HFFc6 (cell line): Measurements from ENCODE around the gene COQ8A. TPM values are rescaled to one million over a fixed set of nuclear protein-coding genes. Genes with fewer than 3 reads are reported as not detected.

Experiments used
- DNase-seq: peaks from one replicate; pipeline ENCODE4 v3.0.0-alpha.2; 2018
- H3K27ac Mint-ChIP-seq: 2 replicates; pipeline ENCODE4 v1.8.0; 2020; ENCODE audit warnings: mild to moderate bottlenecking, mixed read lengths
- H3K27me3 Mint-ChIP-seq: 2 replicates; pipeline ENCODE4 v1.8.0; 2021; ENCODE audit warnings: mild to moderate bottlenecking, moderate library complexity, mixed read lengths; ENCODE audit not compliant: insufficient read depth
- H3K36me3 Mint-ChIP-seq: 2 replicates; pipeline ENCODE4 v1.8.0; 2021; ENCODE audit warnings: low read depth, mixed read lengths
- H3K4me1 Mint-ChIP-seq: 2 replicates; pipeline ENCODE4 v1.8.0; 2020; ENCODE audit warnings: low read depth, mixed read lengths
- H3K4me3 Mint-ChIP-seq: 2 replicates; pipeline ENCODE4 v1.8.0; 2020; ENCODE audit warnings: mild to moderate bottlenecking, moderate library complexity, mixed read lengths
- H3K9me3 Mint-ChIP-seq: 2 replicates; pipeline ENCODE4 v1.8.0; 2020; ENCODE audit warnings: mild to moderate bottlenecking, mixed read lengths
- total RNA-seq, 6 experiments: library from RNA; stranded (reverse); fragmentation: NEBNext Ultra II Directional; extraction: Animal tissue kit (Norgen Biotek cat#: 25700); gene quantifications; 2 replicates in 1 of 6; 3 replicates in 5 of 6; pipeline ENCODE4 v1.2.3, GENCODE V29; 2021
- TF ChIP-seq, protein P1 (sequence below): fragments of 200-600 bp; sonication (generic); IDR thresholded peaks from 2 replicates; pipeline ENCODE4 v1.5.0; 2021; ENCODE audit warnings: antibody characterized with exemption, mild to moderate bottlenecking

The COQ8A gene
- total RNA-seq, 6 experiments from 2014 or later, result 4.1 to 8.1 (median 4.9) TPM

DNA sequence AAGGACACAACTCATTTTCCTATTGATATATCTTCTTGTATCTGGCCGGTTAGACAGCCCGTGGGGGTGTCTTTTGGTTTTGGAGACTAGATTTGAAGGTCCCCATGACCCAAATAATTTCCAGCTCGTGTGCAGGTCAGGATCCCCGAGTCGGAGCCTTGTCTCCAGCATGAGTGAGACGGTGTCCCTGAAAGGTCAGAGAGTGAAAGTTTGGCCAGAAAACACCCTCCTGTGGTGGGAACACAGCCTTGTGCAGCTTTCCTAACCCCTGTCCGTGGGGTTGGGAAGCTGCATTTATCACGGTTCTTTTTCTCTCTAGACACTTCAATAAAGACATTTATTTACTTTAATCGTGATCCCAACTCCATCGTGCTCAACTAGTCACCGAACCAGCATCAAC lies 17.6 kb downstream of the COQ8A start:
- TF ChIP-seq, protein P1, sequence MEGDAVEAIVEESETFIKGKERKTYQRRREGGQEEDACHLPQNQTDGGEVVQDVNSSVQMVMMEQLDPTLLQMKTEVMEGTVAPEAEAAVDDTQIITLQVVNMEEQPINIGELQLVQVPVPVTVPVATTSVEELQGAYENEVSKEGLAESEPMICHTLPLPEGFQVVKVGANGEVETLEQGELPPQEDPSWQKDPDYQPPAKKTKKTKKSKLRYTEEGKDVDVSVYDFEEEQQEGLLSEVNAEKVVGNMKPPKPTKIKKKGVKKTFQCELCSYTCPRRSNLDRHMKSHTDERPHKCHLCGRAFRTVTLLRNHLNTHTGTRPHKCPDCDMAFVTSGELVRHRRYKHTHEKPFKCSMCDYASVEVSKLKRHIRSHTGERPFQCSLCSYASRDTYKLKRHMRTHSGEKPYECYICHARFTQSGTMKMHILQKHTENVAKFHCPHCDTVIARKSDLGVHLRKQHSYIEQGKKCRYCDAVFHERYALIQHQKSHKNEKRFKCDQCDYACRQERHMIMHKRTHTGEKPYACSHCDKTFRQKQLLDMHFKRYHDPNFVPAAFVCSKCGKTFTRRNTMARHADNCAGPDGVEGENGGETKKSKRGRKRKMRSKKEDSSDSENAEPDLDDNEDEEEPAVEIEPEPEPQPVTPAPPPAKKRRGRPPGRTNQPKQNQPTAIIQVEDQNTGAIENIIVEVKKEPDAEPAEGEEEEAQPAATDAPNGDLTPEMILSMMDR, result no peak
- Mint-ChIP-seq H3K27me3 (peaks cover 2% of the 10 kb centered on the region; the same call in 1 of the 2 replicates), H3K4me1 (no peaks in the 10 kb centered on the region)

DNA sequence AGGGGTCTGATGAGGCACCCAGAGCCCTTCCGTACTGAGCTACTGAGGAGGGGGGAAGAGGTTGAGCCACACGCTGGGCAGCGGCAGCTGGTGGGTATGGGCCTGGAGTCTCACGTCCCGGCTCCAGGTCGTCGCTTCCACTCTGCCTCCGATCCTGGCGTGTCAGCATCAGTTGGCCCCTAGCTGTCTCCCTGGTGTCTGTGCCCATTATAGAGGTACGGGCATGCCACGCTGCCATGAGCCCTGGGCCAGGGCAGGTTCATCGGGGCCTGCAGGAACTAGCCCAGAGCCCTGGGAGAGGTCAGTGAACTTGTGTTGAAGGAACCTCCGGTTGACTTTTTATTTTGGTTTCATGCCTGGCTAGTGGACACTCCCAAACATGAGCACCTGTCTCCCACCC lies 18.2 kb downstream of the COQ8A start:
- H3K27me3 Mint-ChIP-seq, result peaks cover 2% of the 10 kb centered on the region; the same call in 1 of the 2 replicates
- DNase-seq, result no peak
- peaks cover 5% of the 10 kb centered on the region; the same call in 1 of the 2 replicates for H3K9me3 Mint-ChIP-seq
- TF ChIP-seq, protein P1, result no peak
- no peak overlapping the region for H3K27ac Mint-ChIP-seq
- no peak overlapping the region for H3K4me3 Mint-ChIP-seq
- no peaks in the 10 kb centered on the region for H3K36me3 Mint-ChIP-seq
- no peaks in the 10 kb centered on the region for H3K4me1 Mint-ChIP-seq

More for the DNA sequence above, 17.6 kb downstream of the COQ8A start:
- Mint-ChIP-seq H3K27ac (no peak overlapping the region), H3K4me3 (no peak overlapping the region), H3K36me3 (no peaks in the 10 kb centered on the region), H3K9me3 (peaks cover 5% of the 10 kb centered on the region; the same call in 1 of the 2 replicates)
- no peak for DNase-seq

DNA sequence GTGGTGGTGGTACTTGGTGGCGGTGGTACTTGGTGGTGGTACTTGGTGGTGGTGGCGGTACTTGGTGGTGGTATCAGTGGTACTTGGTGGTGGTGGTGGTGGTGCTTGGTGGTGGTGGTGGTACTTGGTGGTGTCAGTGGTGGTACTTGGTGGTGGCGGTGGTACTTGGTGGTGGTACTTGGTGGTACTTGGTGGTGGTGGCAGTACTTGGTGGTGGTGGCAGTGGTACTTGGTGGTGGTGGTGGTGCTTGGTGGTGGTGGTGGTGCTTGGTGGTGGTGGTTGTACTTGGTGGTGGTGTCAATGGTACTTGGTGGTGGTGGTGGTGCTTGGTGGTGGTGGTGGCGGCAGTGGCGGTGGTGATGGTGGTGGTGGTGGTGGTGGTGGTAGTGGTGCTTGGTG lies 20.2 kb downstream of the COQ8A start:
- Mint-ChIP-seq H3K27ac (no peak overlapping the region), H3K27me3 (no peaks in the 10 kb centered on the region; the same call in 1 of the 2 replicates), H3K36me3 (no peaks in the 10 kb centered on the region), H3K4me1 (no peaks in the 10 kb centered on the region), H3K4me3 (no peak overlapping the region), H3K9me3 (peaks cover 5% of the 10 kb centered on the region; the same call in 1 of the 2 replicates)
- TF ChIP-seq, protein P1, result no peak
- no peak for DNase-seq

DNA sequence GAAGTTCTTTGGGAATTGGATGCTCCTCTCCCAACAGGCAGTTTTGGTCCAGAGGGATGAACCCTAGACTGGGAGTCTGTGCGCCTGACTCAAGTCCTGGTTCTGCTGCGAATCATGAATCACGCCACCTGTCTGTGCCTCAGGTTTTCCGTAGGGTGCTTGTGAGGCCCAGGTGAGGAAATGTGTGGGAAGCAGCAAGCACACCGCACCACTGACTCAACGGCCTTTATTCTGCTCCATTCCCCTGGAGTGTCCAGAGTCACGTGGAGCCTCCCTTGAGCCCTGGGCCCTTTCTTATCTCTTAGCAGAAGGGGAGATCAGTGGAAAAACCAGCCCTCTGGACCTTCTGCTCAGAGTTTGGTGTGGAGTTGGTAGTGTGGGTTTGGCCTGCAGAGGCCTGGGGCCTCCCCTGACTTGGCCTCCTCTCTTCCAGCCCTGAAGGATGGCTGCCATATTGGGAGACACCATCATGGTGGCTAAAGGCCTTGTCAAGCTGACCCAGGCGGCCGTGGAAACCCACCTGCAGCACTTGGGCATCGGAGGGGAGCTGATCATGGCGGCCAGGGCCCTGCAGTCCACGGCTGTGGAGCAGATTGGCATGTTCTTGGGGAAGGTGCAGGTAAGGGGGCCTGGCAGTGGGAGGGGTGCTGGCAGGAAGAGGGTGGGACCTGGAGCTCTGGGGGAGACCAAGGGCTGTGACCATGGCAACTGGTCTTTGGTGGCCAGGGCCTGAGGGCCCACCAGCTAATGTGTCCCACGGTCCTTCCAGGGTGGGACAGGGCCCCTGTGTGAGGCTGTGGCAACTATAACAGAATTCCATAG lies 21.1 kb downstream of the COQ8A start:
- TF ChIP-seq, protein P1, result no peak
- Mint-ChIP-seq H3K4me3 (no peak overlapping the region), H3K27ac (no peak overlapping the region), H3K27me3 (no peaks in the 10 kb centered on the region; the same call in 1 of the 2 replicates), H3K36me3 (no peaks in the 10 kb centered on the region), H3K4me1 (no peaks in the 10 kb centered on the region), H3K9me3 (peaks cover 5% of the 10 kb centered on the region; the same call in 1 of the 2 replicates)
- no peak for DNase-seq

DNA sequence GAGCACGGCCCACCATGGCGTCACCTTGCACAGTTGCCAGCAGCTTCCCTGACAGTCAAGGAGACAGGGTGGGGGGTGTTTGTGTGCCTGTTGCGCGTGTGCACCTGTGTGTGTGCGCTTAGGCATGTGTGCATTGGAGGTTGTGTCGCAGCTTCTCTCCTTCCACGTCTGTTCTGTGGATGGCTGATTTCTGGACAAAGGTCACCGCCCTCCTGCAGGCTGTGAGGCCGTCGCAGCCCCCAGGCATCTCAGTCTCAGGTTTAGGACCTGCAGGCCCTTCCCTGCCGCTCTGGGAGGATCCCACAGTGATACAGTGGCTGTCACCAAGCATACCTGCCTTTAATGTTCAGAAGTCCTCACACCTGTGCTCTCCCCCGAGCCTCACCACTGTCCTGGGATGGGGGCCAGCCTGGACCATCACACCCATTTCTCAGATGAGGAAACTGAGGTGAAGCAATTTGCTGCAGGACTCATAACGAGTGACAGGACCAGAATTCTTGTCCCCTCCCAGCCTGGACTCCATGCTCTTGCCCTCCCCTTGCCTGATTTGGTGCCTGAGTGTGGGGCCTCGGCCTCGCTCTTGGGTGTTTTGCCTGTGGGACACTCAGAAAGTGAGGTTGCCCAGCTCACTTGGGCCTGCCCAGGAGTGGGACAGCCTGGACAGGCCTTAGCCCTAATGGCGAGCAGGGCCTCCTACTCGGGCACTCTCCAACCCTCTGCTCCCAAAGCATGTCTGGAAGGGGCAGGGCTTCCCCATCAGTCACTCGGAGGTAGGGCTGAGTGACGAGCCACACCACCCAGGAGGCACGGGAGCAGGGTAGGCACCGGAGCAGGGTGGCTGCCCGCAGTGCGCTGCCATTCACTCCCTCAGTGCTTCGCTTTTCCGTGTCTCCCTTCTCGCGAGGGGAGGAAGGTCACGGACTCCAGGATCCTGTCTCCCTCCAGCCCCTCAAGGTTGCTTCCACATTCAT lies 22.6 kb downstream of the COQ8A start:
- H3K9me3 Mint-ChIP-seq, result peaks cover 5% of the 10 kb centered on the region; the same call in 1 of the 2 replicates
- no peaks in the 10 kb centered on the region; the same call in 1 of the 2 replicates for H3K36me3 Mint-ChIP-seq
- no peak overlapping the region for H3K4me3 Mint-ChIP-seq
- H3K27me3 Mint-ChIP-seq, result no peaks in the 10 kb centered on the region; the same call in 1 of the 2 replicates
- no peak overlapping the region for H3K27ac Mint-ChIP-seq
- TF ChIP-seq, protein P1, result no peak
- DNase-seq, result no peak
- H3K4me1 Mint-ChIP-seq, result no peaks in the 10 kb centered on the region
